GM19025 (cell line): ENCODE results near the gene CDC42EP2.
A peak's percentile ranks its signal among the peaks of the same experiment; 100 is the strongest.

ENCODE experiments used
- ATAC-seq: cut with Tn5 transposase; IDR thresholded peaks from one replicate; pipeline ENCODE4 v1.9.1; 2021; ENCODE audit warnings: mild to moderate bottlenecking, low read depth, moderate library complexity; ENCODE audit not compliant: unreplicated experiment

CDC42EP2 gene

GRCh38 chr11:65355013-65355775, 40.5 kb downstream of the CDC42EP2 start:
- ATAC-seq: peak; percentile 37

- no peak for ATAC-seq
These were observed 41.2 kb downstream of the CDC42EP2 start for GRCh38 chr11:65355776-65356393.

GRCh38 chr11:65356394-65356972, 41.8 kb downstream of the CDC42EP2 start:
- no peak for ATAC-seq

DNA sequence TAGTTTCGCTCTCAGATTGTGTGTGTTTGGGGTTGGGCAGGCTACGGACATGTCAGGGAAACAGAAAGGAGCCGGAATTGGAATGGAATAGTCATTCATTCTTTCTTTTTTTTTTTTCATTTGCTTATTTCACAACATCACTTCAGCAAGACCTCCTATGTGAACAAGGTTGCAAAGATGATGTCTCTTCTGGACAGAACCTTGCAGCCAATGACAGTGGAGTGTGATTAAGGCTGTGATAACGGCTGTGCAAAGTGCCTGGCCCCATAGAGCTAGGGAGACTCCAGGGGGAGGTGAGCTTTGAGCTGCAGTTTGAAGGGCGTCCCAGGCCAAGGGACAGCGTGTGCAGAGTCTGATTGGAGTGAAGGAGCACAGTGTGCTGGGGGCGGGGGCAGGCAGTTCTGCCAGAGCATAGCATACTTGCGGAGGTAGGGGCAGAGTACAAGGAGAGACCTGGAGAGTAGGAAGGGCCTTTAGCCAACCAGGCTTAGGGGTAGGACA, 43.2 kb downstream of the CDC42EP2 start:
- no peak for ATAC-seq

GRCh38 chr11:65362320-65362931, 47.8 kb downstream of the CDC42EP2 start:
- no peak for ATAC-seq

- no peak for ATAC-seq
These were observed 48.3 kb downstream of the CDC42EP2 start for GRCh38 chr11:65362966-65363365.

DNA sequence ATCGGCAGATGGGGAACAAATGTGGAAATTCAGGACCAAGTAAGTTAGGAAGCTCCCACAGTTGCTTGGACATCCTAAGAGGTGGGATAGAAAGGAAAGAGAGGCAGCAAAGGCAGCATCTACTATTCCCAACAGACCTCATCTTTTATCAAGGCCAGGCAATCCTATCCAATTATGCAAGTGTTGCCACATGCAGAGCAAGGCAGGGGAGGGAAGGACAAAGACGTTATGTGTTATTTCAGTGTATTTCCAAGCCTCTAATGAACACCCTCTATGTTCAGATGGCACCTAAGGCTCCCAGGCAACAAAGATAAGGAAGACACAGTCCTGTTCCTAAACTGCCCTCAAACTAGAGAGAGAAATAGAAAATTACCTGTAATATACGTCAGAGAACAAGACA, 49.1 kb downstream of the CDC42EP2 start:
- no peak for ATAC-seq

DNA sequence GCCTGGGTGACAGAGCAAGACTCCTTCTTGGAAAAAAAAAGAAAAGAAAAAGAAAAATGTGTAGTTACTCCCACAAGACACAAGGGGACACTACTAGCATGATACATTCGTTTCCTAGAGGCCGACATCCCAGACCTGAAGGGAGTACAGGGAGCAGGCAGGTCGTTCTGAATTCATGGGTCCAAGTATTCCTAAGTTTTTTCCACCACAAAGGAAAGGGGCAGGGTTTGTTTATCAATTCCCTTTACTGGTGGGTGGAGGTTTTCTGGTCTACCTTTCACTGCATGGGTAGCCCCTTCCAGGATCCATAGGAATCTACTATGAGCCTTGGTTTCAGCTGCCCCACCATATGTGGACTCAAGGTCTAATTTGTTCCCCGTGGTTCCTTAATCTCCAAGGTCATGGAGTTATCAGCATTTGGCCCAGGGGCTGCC, 51.7 kb downstream of the CDC42EP2 start:
- ATAC-seq: no peak

- no peak for ATAC-seq
These were observed 56.0 kb downstream of the CDC42EP2 start for GRCh38 chr11:65370659-65371049.
